HG03135 (cell line): ENCODE data around the gene SLC4A2.
"Not testable (repeated sequence)": the region's sequence is repeated elsewhere in the genome, so short reads cannot be mapped to it uniquely, and the experiment has no call there.

ENCODE experiments used
- ATAC-seq: cut with Tn5 transposase; IDR thresholded peaks from one replicate; pipeline ENCODE4 v1.9.1; 2021; ENCODE audit warnings: mild to moderate bottlenecking, moderate library complexity; ENCODE audit not compliant: unreplicated experiment

Gene SLC4A2

GRCh38 chr7:151040616-151041375 is 18.6 kb upstream of the SLC4A2 start:
- no peak for ATAC-seq

- ATAC-seq = not testable (repeated sequence)
These were observed 15.9 kb upstream of the SLC4A2 start for GRCh38 chr7:151043449-151043848.

- no peak for ATAC-seq
These were observed 15.4 kb upstream of the SLC4A2 start for GRCh38 chr7:151043959-151044358.

GRCh38 chr7:151045262-151045661 is 14.1 kb upstream of the SLC4A2 start:
- ATAC-seq = no peak

- ATAC-seq = no peak
These were observed 13.4 kb upstream of the SLC4A2 start for GRCh38 chr7:151045967-151046366.

- no peak for ATAC-seq
These were observed 12.5 kb upstream of the SLC4A2 start for GRCh38 chr7:151046603-151047573.

- no peak for ATAC-seq
These were observed 11.2 kb upstream of the SLC4A2 start, which contains the start of gene ASIC3 for GRCh38 chr7:151047976-151048815. Gene ASIC3 (plus strand): TSS chr7:151048531. CDS start chr7:151048886, 355 bp downstream.

GRCh38 chr7:151048911-151049463 is 10.4 kb upstream of the SLC4A2 start:
- no peak for ATAC-seq

- no peak for ATAC-seq
These were observed 8.3 kb upstream of the SLC4A2 start for GRCh38 chr7:151051108-151051507.

GRCh38 chr7:151053096-151053495 is 6.3 kb upstream of the SLC4A2 start:
- ATAC-seq = no peak

GRCh38 chr7:151053751-151054150 is 5.6 kb upstream of the SLC4A2 start:
- ATAC-seq = no peak

GRCh38 chr7:151056283-151056665 is 3.1 kb upstream of the SLC4A2 start:
- no peak for ATAC-seq

- ATAC-seq = no peak
These were observed 2.5 kb upstream of the SLC4A2 start for GRCh38 chr7:151056666-151057505.

GRCh38 chr7:151057506-151057988 is 1.8 kb upstream of the SLC4A2 start, which contains the start of gene CDK5:
Gene CDK5 (minus strand): TSS chr7:151057897. CDS start chr7:151057848, 49 bp downstream.
- ATAC-seq = peak; percentile 8

GRCh38 chr7:151057989-151058780 is 1.2 kb upstream of the SLC4A2 start:
- ATAC-seq = peak; percentile 86

- no peak for ATAC-seq
These were observed 515 bp upstream of the SLC4A2 start for GRCh38 chr7:151058781-151059366.

- ATAC-seq = no peak
These were observed 675 bp downstream of the SLC4A2 start for GRCh38 chr7:151060113-151060415.
